HG03064 (cell line): ENCODE data around the gene SOCS2.
"Not testable (repeated sequence)": the region's sequence is repeated elsewhere in the genome, so short reads cannot be mapped to it uniquely, and the experiment has no call there.

ENCODE experiments used
- ATAC-seq: cut with Tn5 transposase; IDR thresholded peaks from one replicate; pipeline ENCODE4 v1.9.1; 2021; ENCODE audit warnings: low read depth; ENCODE audit not compliant: unreplicated experiment

SOCS2 gene

GRCh38 chr12:93592641-93593406 is 20.3 kb downstream of the SOCS2 start:
- ATAC-seq, result no peak

GRCh38 chr12:93593843-93594242 is 21.4 kb downstream of the SOCS2 start:
- no peak for ATAC-seq

- no peak for ATAC-seq
Observed at GRCh38 chr12:93594766-93595311, 22.4 kb downstream of the SOCS2 start.

- no peak for ATAC-seq
Observed at GRCh38 chr12:93595351-93595750, 22.9 kb downstream of the SOCS2 start.

- no peak for ATAC-seq
Observed at GRCh38 chr12:93597608-93598007, 25.1 kb downstream of the SOCS2 start.

- no peak for ATAC-seq
Observed at GRCh38 chr12:93599192-93599591, 26.7 kb downstream of the SOCS2 start.

- ATAC-seq, result no peak
Observed at GRCh38 chr12:93601591-93601990, 29.1 kb downstream of the SOCS2 start.

- no peak for ATAC-seq
Observed at GRCh38 chr12:93602897-93603668, 30.6 kb downstream of the SOCS2 start.

GRCh38 chr12:93603762-93604161 is 31.3 kb downstream of the SOCS2 start:
- no peak for ATAC-seq

GRCh38 chr12:93608313-93608712 is 35.8 kb downstream of the SOCS2 start:
- ATAC-seq, result no peak

- ATAC-seq, result no peak
Observed at GRCh38 chr12:93609281-93610192, 37.1 kb downstream of the SOCS2 start.

GRCh38 chr12:93612776-93613175 is 40.3 kb downstream of the SOCS2 start:
- no peak for ATAC-seq

GRCh38 chr12:93614917-93615596 is 42.6 kb downstream of the SOCS2 start:
- ATAC-seq, result no peak

GRCh38 chr12:93616584-93617101 is 44.2 kb downstream of the SOCS2 start:
- ATAC-seq, result no peak

GRCh38 chr12:93618891-93619410 is 46.5 kb downstream of the SOCS2 start:
- ATAC-seq, result no peak

GRCh38 chr12:93621986-93622385 is 49.5 kb downstream of the SOCS2 start:
- no peak for ATAC-seq

- ATAC-seq, result no peak
Observed at GRCh38 chr12:93622485-93622884, 50.0 kb downstream of the SOCS2 start.

GRCh38 chr12:93624595-93625294 is 52.3 kb downstream of the SOCS2 start:
- peak; percentile 59 for ATAC-seq

GRCh38 chr12:93625295-93625645 is 52.8 kb downstream of the SOCS2 start:
- ATAC-seq, result not testable (repeated sequence)
